Stimulated activated CD8-positive, alpha-beta memory T cell treated with anti-CD3 and anti-CD28 coated beads, Interleukin-7, amount 100 ng/mL, for 1 hour (primary cell): Measurements from ENCODE around the gene D2HGDH.
"Not testable (repeated sequence)": the region's sequence is repeated elsewhere in the genome, so short reads cannot be mapped to it uniquely, and the experiment has no call there.

Experiments used
- DNase-seq, 2 donors: peaks; one replicate each; pipeline ENCODE4 v3.0.0-alpha.2; 2020; ENCODE audit warnings: low read depth in 2 of 2

The D2HGDH gene

DNA sequence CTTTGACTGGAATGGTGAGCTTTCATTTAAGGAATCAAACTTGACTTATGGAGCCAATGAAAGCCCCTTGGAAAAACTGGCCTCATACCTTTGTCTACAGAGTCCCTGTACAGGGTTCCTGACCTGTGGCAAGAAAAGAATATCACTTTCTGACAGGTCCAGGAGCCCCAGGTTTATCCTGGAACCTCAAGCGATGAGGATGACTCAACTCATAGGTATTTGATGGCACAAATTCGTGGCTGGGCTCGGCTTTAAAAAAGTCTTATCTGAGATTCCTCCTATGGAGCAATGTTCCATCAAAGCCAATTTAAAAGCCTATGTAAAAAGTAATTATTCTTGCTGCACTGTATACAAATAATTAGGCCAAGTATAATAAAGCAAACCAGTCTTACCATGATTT is 57.0 kb downstream of the D2HGDH start:
- not testable (repeated sequence) for DNase-seq

DNA sequence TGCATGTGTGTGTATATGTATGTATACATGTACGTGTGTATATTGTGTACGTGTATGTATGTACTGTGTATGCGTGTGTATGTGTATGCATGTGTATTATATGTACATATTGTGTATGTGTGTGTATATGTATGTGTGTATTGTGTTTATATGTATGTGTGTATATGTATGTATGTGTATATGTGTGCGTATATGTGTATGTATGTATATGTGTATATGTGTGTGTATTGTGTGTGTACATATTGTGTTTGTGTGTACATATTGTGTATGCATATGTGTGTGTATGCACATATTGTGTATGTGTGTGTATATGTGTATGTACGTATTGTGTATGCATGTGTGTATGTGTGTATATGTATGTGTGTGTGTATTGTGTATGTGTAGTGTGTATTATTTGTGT is 59.0 kb downstream of the D2HGDH start:
- no peak for DNase-seq

- no peak for DNase-seq
Observed at GRCh38 chr2:241794250-241794823, 59.9 kb downstream of the D2HGDH start.

DNA sequence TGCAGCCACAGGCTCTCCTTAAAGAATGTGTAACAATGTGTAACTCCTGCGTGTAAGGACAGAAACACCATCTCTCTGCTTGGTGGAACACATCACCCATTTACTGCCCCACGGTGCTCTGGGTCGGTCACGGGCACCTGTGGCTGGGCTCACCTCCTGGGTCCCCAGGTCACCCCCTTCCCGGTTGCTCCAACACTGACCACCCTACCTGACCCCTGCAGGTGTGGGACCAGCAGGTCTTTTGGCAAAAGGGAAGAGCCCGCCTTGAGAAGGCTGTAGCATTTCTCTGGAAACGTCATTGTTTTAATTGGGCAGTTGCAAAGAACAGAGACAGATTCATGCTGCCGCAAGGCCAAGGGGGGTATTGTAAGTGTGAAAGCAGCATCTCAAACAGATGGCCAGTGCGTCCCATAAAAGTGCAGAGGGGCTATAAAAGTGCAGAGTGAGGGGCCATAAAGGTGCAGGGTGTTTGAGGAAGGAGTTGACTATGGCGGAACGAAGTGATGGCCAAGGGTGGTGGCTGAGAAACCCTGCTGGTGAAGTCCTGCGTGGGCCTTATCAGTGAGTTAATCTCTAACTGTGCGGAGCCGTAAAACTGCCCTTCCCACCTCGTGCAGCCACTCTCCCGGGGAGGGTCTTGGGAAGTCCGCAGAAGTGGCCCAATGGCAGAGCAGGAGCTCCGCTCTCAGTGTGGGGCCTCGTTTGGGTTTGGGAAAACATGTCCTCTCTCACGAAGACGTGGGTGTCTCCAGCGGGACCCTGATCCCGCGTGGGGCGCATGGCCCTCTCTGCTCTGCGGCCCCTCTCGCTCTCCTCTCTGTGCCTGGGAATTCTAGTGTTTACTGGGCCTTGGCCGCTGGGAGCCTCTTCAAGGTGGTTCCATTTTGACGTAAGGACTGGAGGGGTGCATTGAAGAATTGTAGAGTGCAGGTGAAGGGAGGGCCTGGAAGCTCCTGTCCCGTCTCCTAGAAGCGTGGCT is 60.9 kb downstream of the D2HGDH start:
- no peak for DNase-seq

- no peak for DNase-seq
Observed at GRCh38 chr2:241796209-241796608, 61.8 kb downstream of the D2HGDH start.

GRCh38 chr2:241796610-241797138 is 62.2 kb downstream of the D2HGDH start:
- no peak for DNase-seq

DNA sequence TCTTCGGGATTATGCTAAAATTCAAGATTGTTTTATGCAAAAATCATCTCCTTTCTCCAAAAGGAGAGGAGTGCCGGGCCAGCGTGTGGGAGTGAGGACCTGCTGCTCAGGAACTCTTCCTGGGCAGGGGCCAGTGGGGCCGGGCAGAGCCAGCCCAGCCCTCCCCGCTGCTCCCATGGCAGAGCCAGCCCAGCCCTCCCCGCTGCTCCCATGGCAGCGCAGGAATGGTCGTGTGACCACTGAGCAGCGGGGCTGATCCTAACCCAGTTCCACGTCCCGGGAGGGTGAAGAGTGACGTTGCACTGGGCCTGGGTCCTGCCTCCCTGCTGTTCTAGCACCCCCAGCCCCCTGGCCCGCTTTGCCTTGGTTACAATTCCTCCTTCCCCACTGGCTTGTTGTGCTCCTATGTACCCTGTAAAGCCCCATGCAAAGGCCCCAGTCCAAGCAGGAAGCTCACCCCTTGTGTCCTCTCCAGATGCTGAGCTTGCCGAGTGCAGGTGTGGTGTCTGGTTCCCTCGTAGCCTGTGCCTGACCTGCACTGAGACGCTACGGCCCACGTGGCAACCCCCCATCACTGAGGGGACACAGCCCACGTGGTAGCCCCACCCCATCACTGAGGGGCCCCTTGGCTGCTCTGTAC is 63.1 kb downstream of the D2HGDH start:
- DNase-seq: no peak

DNA sequence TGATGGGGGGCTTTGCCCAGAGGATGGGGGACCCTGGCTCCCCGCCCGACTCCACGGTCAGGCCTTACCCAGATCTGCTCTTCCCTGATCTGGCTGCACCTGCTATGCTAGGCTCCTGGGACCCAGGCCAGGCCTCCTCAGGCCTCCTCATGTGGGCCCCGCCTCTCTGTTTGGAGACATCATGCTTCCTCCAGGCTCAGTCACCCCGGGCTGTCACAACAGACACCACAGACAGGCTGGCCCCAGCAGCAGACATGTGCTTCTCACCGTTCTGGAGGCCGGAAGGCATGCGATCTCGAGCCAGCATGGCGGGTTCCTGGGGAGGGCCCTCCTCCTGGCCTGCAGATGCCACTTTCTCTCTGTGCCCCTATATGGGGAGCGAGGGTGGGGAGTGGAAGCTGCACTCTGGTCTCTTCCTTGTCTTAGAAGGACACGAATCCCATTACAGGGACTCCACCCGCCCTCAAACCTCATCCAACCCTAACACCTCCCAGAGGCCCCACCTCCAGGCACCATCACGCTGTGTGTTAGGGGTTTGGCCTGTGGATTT is 63.7 kb downstream of the D2HGDH start:
- DNase-seq: no peak

DNA sequence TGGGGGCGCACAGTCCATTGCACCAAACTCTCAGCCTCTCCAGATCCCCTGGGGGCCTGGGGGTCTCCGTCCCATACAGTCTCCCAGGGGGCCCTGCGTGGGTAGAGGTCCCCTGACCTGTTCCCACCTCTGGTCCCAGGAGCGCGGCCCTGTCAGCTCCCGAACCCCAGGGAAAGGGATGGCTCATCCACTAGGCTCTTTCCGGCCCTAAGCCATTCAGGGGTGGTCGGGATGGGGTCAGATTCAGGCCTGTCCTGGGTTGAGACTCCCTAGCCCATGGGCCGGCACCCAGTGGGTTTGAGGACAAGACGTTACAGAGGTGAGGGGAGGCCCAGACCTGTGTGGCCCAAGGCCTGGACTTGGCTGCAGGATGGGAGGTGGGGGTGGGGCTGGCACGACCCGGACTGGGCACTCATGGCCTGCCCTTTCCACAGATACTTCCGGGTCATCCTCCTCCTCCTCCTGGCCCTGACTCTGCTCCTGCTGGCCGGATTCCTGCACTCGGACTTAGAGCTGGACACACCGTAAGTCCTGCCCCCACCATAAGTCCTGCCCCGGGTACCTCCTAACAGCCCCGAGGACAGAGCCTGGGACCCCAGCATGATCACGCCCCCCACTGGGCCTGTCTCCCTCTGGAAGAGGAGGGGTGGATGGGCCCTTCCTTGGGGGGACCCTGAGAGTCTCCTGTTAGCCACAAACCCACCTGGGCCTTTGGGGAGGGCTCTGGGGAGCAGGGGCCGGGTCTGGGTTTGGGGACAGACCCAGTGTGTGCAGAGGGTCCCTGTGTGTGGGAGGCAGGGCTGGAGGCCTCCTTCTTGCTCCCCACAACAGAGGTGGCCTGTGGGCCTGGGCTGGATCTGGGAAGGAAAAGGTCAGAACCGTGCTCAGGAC is 64.4 kb downstream of the D2HGDH start:
- DNase-seq: no peak

GRCh38 chr2:241799522-241800197 is 65.2 kb downstream of the D2HGDH start:
- DNase-seq: no peak

DNA sequence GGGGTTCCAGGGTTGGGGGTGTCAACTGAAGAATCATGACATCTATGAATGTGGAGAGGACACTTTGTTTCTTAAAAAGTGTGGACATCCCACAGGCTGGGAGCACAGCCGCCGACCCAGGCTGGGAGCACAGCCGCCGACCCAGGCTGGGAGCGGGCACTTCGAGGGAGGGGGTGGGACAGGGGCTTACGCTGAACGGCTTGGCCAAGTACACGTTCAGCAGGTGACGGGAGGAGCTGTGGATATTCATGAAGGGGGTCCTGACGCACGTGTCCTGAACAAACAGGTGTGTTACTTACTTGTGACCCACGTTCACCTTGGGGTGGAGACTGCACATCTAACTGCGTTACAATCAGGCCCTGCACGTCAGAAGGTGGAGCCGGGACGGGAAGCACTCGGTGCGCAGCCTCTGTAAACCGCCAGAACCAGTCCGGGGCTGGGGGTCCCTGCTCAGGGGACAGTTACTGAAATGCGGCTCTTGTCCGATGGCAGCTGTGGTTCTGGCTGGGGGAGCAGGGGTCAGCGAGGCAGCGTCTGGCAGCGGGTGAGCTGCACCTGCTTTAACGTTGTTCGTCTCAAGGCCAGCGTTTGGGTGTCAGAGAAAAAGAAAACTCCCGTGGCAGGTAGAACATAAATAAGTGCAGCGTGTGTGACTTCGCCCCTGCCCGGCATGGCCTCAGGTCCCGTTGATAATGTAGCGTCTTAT is 65.9 kb downstream of the D2HGDH start:
- not testable (repeated sequence) for DNase-seq

DNA sequence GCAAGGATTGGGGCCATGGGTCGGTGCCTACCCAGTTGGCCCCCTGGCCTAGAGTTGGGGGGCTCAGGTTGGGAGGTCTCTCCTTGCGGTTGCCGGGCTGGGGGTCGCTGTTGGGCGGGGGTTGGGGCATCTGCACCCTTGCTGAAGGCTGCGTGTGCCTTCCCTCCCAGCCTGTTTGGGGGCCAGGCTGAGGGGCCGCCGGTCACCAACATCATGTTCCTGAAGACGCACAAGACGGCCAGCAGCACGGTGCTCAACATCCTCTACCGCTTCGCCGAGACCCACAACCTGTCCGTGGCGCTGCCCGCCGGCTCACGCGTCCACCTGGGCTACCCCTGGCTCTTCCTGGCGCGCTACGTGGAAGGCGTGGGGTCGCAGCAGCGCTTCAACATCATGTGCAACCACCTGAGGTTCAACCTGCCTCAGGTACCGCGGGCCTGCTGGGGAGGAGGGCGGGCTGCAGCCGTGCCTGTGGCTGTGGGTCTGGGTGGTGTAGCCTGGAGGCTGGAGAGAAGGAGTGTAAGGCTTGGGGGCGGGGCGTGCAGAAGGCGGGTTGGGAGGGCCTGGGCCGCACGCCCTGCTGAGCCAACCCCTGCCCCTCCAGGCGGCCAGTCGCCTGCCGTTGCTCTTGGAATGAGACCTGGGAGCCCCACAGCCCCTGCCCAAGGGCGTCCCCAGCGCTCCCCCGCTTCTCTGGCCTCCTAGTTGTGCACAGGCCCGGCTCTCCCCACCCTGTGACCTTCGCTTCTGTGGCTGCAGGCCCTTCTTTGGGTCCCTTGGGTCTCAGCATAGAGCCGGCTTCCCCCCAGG is 67.4 kb downstream of the D2HGDH start:
- DNase-seq: no peak

- DNase-seq: no peak
Observed at GRCh38 chr2:241802421-241803318, 68.2 kb downstream of the D2HGDH start.

DNA sequence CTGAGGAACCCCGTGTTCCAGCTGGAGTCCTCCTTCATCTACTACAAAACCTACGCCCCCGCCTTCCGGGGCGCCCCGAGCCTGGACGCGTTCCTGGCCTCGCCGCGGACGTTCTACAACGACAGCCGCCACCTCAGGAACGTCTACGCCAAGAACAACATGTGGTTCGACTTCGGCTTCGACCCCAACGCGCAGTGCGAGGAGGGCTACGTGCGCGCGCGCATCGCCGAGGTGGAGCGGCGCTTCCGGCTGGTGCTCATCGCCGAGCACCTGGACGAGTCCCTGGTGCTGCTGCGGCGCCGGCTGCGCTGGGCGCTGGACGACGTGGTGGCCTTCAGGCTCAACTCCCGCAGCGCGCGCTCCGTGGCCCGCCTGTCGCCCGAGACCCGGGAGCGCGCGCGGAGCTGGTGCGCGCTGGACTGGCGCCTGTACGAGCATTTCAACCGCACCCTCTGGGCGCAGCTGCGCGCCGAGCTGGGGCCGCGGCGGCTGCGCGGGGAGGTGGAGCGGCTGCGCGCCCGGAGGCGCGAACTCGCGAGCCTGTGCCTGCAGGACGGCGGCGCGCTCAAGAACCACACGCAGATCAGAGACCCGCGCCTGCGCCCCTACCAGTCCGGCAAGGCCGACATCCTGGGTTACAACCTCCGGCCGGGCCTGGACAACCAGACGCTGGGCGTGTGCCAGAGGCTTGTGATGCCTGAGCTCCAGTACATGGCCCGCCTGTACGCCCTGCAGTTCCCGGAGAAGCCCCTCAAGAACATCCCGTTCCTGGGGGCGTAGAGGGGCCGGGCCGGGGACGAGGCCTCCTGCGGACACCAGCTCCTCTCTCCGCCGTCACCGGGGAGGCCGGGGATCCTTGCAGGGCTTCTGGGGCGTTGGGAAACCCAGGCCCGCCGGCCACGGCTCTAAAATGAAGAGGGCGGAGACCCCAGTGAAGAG is 69.2 kb downstream of the D2HGDH start:
- no peak for DNase-seq

GRCh38 chr2:241804326-241805229 is 70.1 kb downstream of the D2HGDH start:
- no peak for DNase-seq

DNA sequence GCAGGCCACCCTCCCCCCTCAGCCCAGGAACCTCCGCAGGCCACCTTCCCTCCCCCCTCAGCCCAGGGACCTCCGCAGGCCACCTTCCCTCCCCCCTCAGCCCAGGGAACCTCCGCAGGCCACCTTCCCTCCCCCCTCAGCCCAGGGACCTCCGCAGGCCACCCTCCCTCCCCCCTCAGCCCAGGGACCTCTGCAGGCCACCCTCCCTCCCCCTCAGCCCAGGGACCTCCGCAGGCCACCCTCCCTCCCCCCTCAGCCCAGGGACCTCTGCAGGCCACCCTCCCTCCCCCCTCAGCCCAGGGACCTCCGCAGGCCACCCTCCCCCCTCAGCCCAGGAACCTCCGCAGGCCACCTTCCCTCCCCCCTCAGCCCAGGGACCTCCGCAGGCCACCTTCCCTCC is 71.8 kb downstream of the D2HGDH start:
- DNase-seq: not testable (repeated sequence)
